Colon (tissue), 2 donors: ENCODE measurements around the gene PRPF4.
"Not testable (repeated sequence)": the region's sequence is repeated elsewhere in the genome, so short reads cannot be mapped to it uniquely, and the experiment has no call there.

Experiments used
- FAIRE-seq: peaks from 2 replicates; lab custom pipeline; 2012; peaks lifted over from hg19 to GRCh38; lab: Jason Lieb, UNC
- donor health status: control.
- donor health status: control.

The PRPF4 gene

GRCh38 chr9:113269355-113269754 is 6.1 kb upstream of the PRPF4 start:
- FAIRE-seq, result no peak

GRCh38 chr9:113269871-113270270 is 5.6 kb upstream of the PRPF4 start:
- no peak for FAIRE-seq

GRCh38 chr9:113274474-113275156 is 843 bp upstream of the PRPF4 start:
- no peak for FAIRE-seq

- no peak for FAIRE-seq
These were observed 3.4 kb downstream of the PRPF4 start for GRCh38 chr9:113278840-113279239.

GRCh38 chr9:113281356-113281755 is 5.9 kb downstream of the PRPF4 start:
- FAIRE-seq, result no peak

GRCh38 chr9:113289091-113289490 is 13.6 kb downstream of the PRPF4 start:
- no peak for FAIRE-seq

GRCh38 chr9:113290052-113290607 is 14.7 kb downstream of the PRPF4 start:
- no peak for FAIRE-seq

GRCh38 chr9:113293285-113293878 is 17.9 kb downstream of the PRPF4 start:
- no peak for FAIRE-seq

- FAIRE-seq, result not testable (repeated sequence)
These were observed 20.8 kb downstream of the PRPF4 start for GRCh38 chr9:113296247-113296646.

- FAIRE-seq, result no peak
These were observed 21.5 kb downstream of the PRPF4 start for GRCh38 chr9:113296796-113297558.

- no peak for FAIRE-seq
These were observed 22.9 kb downstream of the PRPF4 start for GRCh38 chr9:113298311-113298710.

GRCh38 chr9:113298924-113299770 is 23.7 kb downstream of the PRPF4 start:
- FAIRE-seq, result no peak

- no peak for FAIRE-seq
These were observed 24.4 kb downstream of the PRPF4 start for GRCh38 chr9:113299800-113300292.

GRCh38 chr9:113301548-113301947 is 26.1 kb downstream of the PRPF4 start:
- FAIRE-seq, result no peak

GRCh38 chr9:113302792-113303418 is 27.4 kb downstream of the PRPF4 start, which contains the start of gene RNF183:
TSS of gene RNF183 (minus strand) at chr9:113303376. CDS start at chr9:113298184, 5,192 bp downstream.
- no peak for FAIRE-seq

- no peak for FAIRE-seq
These were observed 31.1 kb downstream of the PRPF4 start for GRCh38 chr9:113306566-113306965.

GRCh38 chr9:113307396-113307975 is 32.0 kb downstream of the PRPF4 start:
- no peak for FAIRE-seq

- no peak for FAIRE-seq
These were observed 33.9 kb downstream of the PRPF4 start for GRCh38 chr9:113309204-113309813.

GRCh38 chr9:113310538-113310937 is 35.1 kb downstream of the PRPF4 start:
- FAIRE-seq, result no peak

- FAIRE-seq, result no peak
These were observed 36.5 kb downstream of the PRPF4 start for GRCh38 chr9:113311961-113312360.
